GM12878 (cell line): ENCODE data around the gene ZMIZ1. TPM values are rescaled to one million over a fixed set of nuclear protein-coding genes. Genes with fewer than 3 reads are reported as not detected.

ENCODE experiments used
- ATAC-seq: fragments of 200-7000 bp; cut with Tn5 transposase; 3 replicates; pipeline ENCODE4 v1.9.1; 2020; ENCODE audit warnings: mild to moderate bottlenecking, moderate library complexity
- BruUV-seq: library from RNA; stranded (reverse); fragments of 400-500 nt; replicated peaks from 2 replicates; lab custom pipeline; 2021; lab: Mats Ljungman, UMichigan
- CTCF ChIA-PET: fragments of 300-600 bp; sonication (Branson Sonifier 250); formaldehyde crosslinking; extraction: SDS; loops from one replicate; lab custom pipeline; 2021; ENCODE audit warnings: inconsistent platforms; lab: Yijun Ruan, JAX
- POLR2A ChIA-PET: fragments of 350-600 bp; formaldehyde crosslinking; extraction: SDS; loops from one replicate; lab custom pipeline; 2021; ENCODE audit warnings: inconsistent platforms; lab: Charles Lee
- RAD21 ChIA-PET: fragments of 300-600 bp; sonication (Branson Sonifier 250); formaldehyde crosslinking; loops from one replicate; lab custom pipeline; 2023; ENCODE audit warnings: antibody characterized with exemption; ENCODE audit not compliant: unreplicated experiment; lab: Charles Lee
- SMC1A ChIA-PET: fragments of 300-600 bp; sonication (Branson Sonifier 250); formaldehyde crosslinking; loops from one replicate; lab custom pipeline; 2023; ENCODE audit not compliant: unreplicated experiment, uncharacterized antibody; lab: Charles Lee
- DNase-seq: peaks from one replicate; pipeline ENCODE4 v3.0.0-alpha.2; 2011; ENCODE audit warnings: low read depth, low spot score
- FAIRE-seq: peaks from 3 replicates; lab custom pipeline; 2011; peaks lifted over from hg19 to GRCh38; lab: Jason Lieb, UNC
- H2AFZ ChIP-seq: 2 replicates; pipeline ENCODE4 v1.6.0; 2011; ENCODE audit warnings: low read depth, low read length, control low read depth; ENCODE audit not compliant: control insufficient read depth
- H3K27ac ChIP-seq: 2 replicates; pipeline ENCODE4 v1.5.1; 2011; ENCODE audit warnings: control low read depth; ENCODE audit not compliant: control insufficient read depth, insufficient read depth
- H3K27me3 ChIP-seq, 2 experiments: replicated peaks in 1 of 2; 2 replicates each; pipeline versions ENCODE4 v1.6.0 to v1.6.1; 2011; ENCODE audit warnings: low read length in 1 of 2; ENCODE audit not compliant: control insufficient read depth in 2 of 2, insufficient read depth in 2 of 2
- H3K36me3 ChIP-seq, 2 experiments: 2 replicates each; pipeline ENCODE4 v1.5.1; 2011; ENCODE audit warnings: low read length in 1 of 2; ENCODE audit not compliant: control insufficient read depth in 2 of 2, insufficient read depth in 2 of 2
- H3K4me1 ChIP-seq: 2 replicates; pipeline ENCODE4 v1.6.1; 2011; ENCODE audit warnings: mild to moderate bottlenecking, low read length, moderate library complexity, mixed read lengths; ENCODE audit not compliant: control insufficient read depth, insufficient read depth
- H3K4me2 ChIP-seq: 2 replicates; pipeline ENCODE4 v1.6.0; 2011; ENCODE audit warnings: control low read depth; ENCODE audit not compliant: control insufficient read depth, insufficient read depth
- H3K4me3 ChIP-seq: fragments of 200-600 bp; sonication (generic); 2 replicates; pipeline ENCODE4 v1.5.1; 2016
- H3K79me2 ChIP-seq: 2 replicates; pipeline ENCODE4 v1.6.0; 2011; ENCODE audit warnings: low read length; ENCODE audit not compliant: control insufficient read depth, insufficient read depth
- H3K9ac ChIP-seq: 2 replicates; pipeline ENCODE4 v1.8.0; 2011; ENCODE audit warnings: low read length, control low read depth, mixed read lengths; ENCODE audit not compliant: control insufficient read depth, insufficient read depth
- H3K9me3 ChIP-seq: replicated peaks from 3 replicates; pipeline ENCODE4 v1.5.1; 2011; ENCODE audit warnings: mild to moderate bottlenecking, low read length; ENCODE audit not compliant: control insufficient read depth, insufficient read depth
- H4K20me1 ChIP-seq: 2 replicates; pipeline ENCODE4 v1.6.0; 2011; ENCODE audit not compliant: control insufficient read depth, insufficient read depth
- DPF2 ChIP-seq: fragments of 450-650 bp; IDR thresholded peaks from 2 replicates; pipeline ENCODE4 v1.6.1; 2017; ENCODE audit warnings: mild to moderate bottlenecking
- FOXM1 ChIP-seq: IDR thresholded peaks from 2 replicates; pipeline ENCODE4 v1.6.1; 2012; ENCODE audit warnings: low read depth, mild to moderate bottlenecking, inconsistent platforms, low read length, moderate library complexity
- GATAD2B ChIP-seq: fragments of 450-650 bp; conservative IDR thresholded peaks from 2 replicates; pipeline ENCODE4 v1.6.1; 2017; ENCODE audit warnings: low read depth, mild to moderate bottlenecking, moderate library complexity
- MYB ChIP-seq: fragments of 150-350 bp; IDR thresholded peaks from 2 replicates; pipeline ENCODE4 v1.6.1; 2014; ENCODE audit warnings: mild to moderate bottlenecking, low read depth, low read length, borderline replicate concordance
- NFXL1 ChIP-seq: fragments of 450-650 bp; IDR thresholded peaks from 2 replicates; pipeline ENCODE4 v1.6.1; 2017; ENCODE audit warnings: antibody characterized with exemption, mild to moderate bottlenecking, borderline replicate concordance
- RFX5 ChIP-seq: IDR thresholded peaks from 2 replicates; pipeline ENCODE4 v1.6.1; 2011; ENCODE audit warnings: low read depth, low read length, improper control_type of control experiment
- RUNX3 ChIP-seq: IDR thresholded peaks from 2 replicates; pipeline ENCODE4 v1.6.1; 2012; ENCODE audit warnings: low read length, inconsistent platforms
- SIN3A ChIP-seq: IDR thresholded peaks from 2 replicates; pipeline ENCODE4 v1.6.1; 2012; ENCODE audit warnings: low read depth, low read length, improper control_type of control experiment
- SMARCA5 ChIP-seq: fragments of 450-650 bp; IDR thresholded peaks from 2 replicates; pipeline ENCODE4 v1.6.1; 2017; ENCODE audit warnings: mild to moderate bottlenecking
- SPI1 ChIP-seq: IDR thresholded peaks from 2 replicates; pipeline ENCODE4 v1.6.1; 2011; ENCODE audit warnings: low read depth, mild to moderate bottlenecking, low read length, moderate library complexity, borderline replicate concordance; ENCODE audit not compliant: insufficient read depth
- ZNF384 ChIP-seq: IDR thresholded peaks from 2 replicates; pipeline ENCODE4 v1.6.1; 2012; ENCODE audit warnings: low read depth, mild to moderate bottlenecking, low read length, improper control_type of control experiment, borderline replicate concordance
- WGBS: methylation state at CpG from one replicate; pipeline ENCODE4 v1.1.6; 2016; ENCODE audit warnings: low lambda C conversion rate; ENCODE audit not compliant: insufficient replicate concordance, insufficient coverage; ENCODE audit errors: missing lambda C conversion rate; 5-methylcytosine and 5-hydroxymethylcytosine counted together
- in situ Hi-C: fragments of 300-500 bp; cut with MboI; formaldehyde crosslinking; loops from 9 replicates; pipeline ENCODE4 v1.14.3; 2018; ENCODE audit warnings: mixed read lengths
- intact Hi-C: fragments of 100-400 bp; cut with micrococcal nuclease; formaldehyde crosslinking; loops from one replicate; pipeline ENCODE4 v1.14.2; 2022; ENCODE audit not compliant: unreplicated experiment
- polyA plus RNA-seq, 11 experiments: library from polyadenylated mRNA; depleted of rRNA in 4 of 11; unstranded in 6 of 11; stranded (reverse) in 5 of 11; fragments of >200 nt; fragmentation: Nextera tagmentation in 4 of 11; fragmentation: Illumina TruSeq in 1 of 11; extraction: Ambion mirVana in 4 of 11; extraction: Trizol in 1 of 11; gene quantifications; 1 replicate in 1 of 11; 2 replicates in 10 of 11; pipeline versions ENCODE4 v1.2.1 to v1.2.3, GENCODE V29; 2011 to 2016; ENCODE audit warnings: inconsistent platforms in 2 of 11, missing spikeins in 2 of 11, low read depth in 1 of 11
- total RNA-seq, 4 experiments: library from RNA; depleted of rRNA in 3 of 4; stranded (reverse); fragments of >200 nt in 3 of 4; fragmentation: Illumina TruSeq in 1 of 4; extraction: Trizol in 1 of 4; gene quantifications; 2 replicates each; pipeline versions ENCODE4 v1.2.1 to v1.2.3, GENCODE V29; 2013 to 2021
- TF ChIP-seq, protein P1 (sequence below): IDR thresholded peaks from 2 replicates; pipeline ENCODE4 v1.6.1; 2012; ENCODE audit warnings: mild to moderate bottlenecking, low read depth, low read length
- TF ChIP-seq, protein P2 (sequence below): IDR thresholded peaks from 2 replicates; pipeline ENCODE4 v1.6.1; 2012; ENCODE audit warnings: low read length, inconsistent platforms
- TF ChIP-seq, protein P3 (sequence below): fragments of 450-650 bp; conservative IDR thresholded peaks from 2 replicates; pipeline ENCODE4 v1.6.1; 2017; ENCODE audit warnings: mild to moderate bottlenecking, moderate library complexity

Gene ZMIZ1
- total and polyA plus RNA-seq, 10 of the 15 experiments (the other 5 are each of a cell fraction or from before 2014, with no cell fraction given), result 3.1 to 82.3 (median 14.9) TPM

DNA sequence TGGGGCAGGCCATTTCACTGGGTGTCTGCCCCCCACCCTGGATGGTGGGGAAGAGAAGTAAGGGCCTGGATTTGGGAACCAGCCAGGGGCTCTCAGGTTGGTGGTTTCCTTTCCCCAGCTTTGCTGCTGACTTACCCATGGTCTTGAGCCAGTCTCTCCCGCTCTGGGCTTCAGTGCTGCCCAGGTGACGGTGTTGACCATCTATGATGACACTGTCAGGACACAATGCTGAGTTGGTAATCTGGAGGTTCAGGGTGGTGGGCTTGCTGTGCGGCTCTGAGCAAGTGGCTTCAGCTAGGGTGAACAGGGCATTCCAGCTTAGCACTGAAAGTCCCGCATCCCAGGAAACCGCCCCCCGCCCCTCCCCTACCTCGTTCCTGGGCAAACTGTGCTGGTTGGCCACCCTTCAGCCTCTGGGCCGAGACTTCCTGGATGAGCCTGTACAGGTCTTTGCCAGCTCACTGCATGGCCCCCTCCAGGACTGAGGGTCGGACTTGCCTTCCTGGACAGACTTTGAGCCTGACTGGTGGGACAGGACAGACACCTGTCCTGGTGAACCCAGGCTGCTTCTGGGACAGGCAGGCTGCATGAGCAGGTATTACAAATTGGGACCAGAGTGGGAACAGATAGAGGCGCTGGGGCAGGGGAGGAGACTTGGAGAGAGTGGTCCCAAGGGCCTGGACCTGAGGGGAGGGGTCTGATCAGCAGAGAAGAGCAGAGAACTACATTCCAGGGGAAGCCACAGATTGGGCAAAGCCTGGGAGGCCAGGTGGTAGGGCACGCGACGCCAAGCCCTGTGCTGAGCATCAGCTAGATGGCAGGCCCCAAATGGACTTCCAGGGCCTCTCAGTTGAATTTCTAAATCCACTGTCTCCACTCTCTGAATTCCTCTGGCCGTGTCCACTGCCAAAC, 19.9 kb upstream of the ZMIZ1 start:
- H3K27ac ChIP-seq, result no peak overlapping the region
- H3K36me3 ChIP-seq, result no peaks in the 10 kb centered on the region
- H3K27me3 ChIP-seq, result peaks cover 0 to under 1% of the 10 kb centered on the region in 2 experiments; a peak in 1 of 4 replicates
- ChIA-PET POLR2A (interaction anchor here (0.6 kb wide), 1 partner anchor 15 kb away, joined by 4 read pairs; no protein-coding TSS in a partner anchor), CTCF (interaction anchor here (0.5 to 1.0 kb wide), 2 partner anchors 78 to 146 kb away, joined by 3 read pairs; no protein-coding TSS in a partner anchor), RAD21 (no interaction called here), SMC1A (interaction anchor here (0.6 kb wide), 1 partner anchor 151 kb away, joined by 3 read pairs; no protein-coding TSS in a partner anchor)
- WGBS, result 42% methylated on average over 14 of the region's 14 CpGs
- H3K4me3 ChIP-seq, result no peak overlapping the region
- no peak overlapping the region for H3K9ac ChIP-seq
- intact Hi-C loops (no loop called here), in situ Hi-C loops (no loop called here)
- no peaks in the 10 kb centered on the region; the same call in 1 of the 2 replicates for H4K20me1 ChIP-seq
- H3K4me2 ChIP-seq, result no peak overlapping the region
- H3K79me2 ChIP-seq, result no peaks in the 10 kb centered on the region
- ATAC-seq (no peak), FAIRE-seq (no peak), DNase-seq (no peak)
- no peaks in the 10 kb centered on the region for H3K9me3 ChIP-seq
- peak overlapping the region; percentile 32 for H2AFZ ChIP-seq
- peaks cover 8% of the 10 kb centered on the region for H3K4me1 ChIP-seq
- BruUV-seq, result no TSS peak
- TF ChIP-seq ZNF384, result no peak
- TF ChIP-seq, protein P1, sequence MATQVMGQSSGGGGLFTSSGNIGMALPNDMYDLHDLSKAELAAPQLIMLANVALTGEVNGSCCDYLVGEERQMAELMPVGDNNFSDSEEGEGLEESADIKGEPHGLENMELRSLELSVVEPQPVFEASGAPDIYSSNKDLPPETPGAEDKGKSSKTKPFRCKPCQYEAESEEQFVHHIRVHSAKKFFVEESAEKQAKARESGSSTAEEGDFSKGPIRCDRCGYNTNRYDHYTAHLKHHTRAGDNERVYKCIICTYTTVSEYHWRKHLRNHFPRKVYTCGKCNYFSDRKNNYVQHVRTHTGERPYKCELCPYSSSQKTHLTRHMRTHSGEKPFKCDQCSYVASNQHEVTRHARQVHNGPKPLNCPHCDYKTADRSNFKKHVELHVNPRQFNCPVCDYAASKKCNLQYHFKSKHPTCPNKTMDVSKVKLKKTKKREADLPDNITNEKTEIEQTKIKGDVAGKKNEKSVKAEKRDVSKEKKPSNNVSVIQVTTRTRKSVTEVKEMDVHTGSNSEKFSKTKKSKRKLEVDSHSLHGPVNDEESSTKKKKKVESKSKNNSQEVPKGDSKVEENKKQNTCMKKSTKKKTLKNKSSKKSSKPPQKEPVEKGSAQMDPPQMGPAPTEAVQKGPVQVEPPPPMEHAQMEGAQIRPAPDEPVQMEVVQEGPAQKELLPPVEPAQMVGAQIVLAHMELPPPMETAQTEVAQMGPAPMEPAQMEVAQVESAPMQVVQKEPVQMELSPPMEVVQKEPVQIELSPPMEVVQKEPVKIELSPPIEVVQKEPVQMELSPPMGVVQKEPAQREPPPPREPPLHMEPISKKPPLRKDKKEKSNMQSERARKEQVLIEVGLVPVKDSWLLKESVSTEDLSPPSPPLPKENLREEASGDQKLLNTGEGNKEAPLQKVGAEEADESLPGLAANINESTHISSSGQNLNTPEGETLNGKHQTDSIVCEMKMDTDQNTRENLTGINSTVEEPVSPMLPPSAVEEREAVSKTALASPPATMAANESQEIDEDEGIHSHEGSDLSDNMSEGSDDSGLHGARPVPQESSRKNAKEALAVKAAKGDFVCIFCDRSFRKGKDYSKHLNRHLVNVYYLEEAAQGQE, result no peak
- no peak for TF ChIP-seq SIN3A
- TF ChIP-seq MYB, result no peak
- no peak for TF ChIP-seq FOXM1
- TF ChIP-seq NFXL1, result no peak
- TF ChIP-seq SMARCA5, result no peak
- TF ChIP-seq DPF2, result no peak
- TF ChIP-seq RUNX3, result no peak
- TF ChIP-seq, protein P2, sequence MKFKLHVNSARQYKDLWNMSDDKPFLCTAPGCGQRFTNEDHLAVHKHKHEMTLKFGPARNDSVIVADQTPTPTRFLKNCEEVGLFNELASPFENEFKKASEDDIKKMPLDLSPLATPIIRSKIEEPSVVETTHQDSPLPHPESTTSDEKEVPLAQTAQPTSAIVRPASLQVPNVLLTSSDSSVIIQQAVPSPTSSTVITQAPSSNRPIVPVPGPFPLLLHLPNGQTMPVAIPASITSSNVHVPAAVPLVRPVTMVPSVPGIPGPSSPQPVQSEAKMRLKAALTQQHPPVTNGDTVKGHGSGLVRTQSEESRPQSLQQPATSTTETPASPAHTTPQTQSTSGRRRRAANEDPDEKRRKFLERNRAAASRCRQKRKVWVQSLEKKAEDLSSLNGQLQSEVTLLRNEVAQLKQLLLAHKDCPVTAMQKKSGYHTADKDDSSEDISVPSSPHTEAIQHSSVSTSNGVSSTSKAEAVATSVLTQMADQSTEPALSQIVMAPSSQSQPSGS, result no peak
- TF ChIP-seq, protein P3, sequence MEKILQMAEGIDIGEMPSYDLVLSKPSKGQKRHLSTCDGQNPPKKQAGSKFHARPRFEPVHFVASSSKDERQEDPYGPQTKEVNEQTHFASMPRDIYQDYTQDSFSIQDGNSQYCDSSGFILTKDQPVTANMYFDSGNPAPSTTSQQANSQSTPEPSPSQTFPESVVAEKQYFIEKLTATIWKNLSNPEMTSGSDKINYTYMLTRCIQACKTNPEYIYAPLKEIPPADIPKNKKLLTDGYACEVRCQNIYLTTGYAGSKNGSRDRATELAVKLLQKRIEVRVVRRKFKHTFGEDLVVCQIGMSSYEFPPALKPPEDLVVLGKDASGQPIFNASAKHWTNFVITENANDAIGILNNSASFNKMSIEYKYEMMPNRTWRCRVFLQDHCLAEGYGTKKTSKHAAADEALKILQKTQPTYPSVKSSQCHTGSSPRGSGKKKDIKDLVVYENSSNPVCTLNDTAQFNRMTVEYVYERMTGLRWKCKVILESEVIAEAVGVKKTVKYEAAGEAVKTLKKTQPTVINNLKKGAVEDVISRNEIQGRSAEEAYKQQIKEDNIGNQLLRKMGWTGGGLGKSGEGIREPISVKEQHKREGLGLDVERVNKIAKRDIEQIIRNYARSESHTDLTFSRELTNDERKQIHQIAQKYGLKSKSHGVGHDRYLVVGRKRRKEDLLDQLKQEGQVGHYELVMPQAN, result no peak
- TF ChIP-seq GATAD2B, result no peak
- no peak for TF ChIP-seq RFX5
- no peak for TF ChIP-seq SPI1
